ENCODE results near the gene SLC9B1.

The SLC9B1 gene

DNA sequence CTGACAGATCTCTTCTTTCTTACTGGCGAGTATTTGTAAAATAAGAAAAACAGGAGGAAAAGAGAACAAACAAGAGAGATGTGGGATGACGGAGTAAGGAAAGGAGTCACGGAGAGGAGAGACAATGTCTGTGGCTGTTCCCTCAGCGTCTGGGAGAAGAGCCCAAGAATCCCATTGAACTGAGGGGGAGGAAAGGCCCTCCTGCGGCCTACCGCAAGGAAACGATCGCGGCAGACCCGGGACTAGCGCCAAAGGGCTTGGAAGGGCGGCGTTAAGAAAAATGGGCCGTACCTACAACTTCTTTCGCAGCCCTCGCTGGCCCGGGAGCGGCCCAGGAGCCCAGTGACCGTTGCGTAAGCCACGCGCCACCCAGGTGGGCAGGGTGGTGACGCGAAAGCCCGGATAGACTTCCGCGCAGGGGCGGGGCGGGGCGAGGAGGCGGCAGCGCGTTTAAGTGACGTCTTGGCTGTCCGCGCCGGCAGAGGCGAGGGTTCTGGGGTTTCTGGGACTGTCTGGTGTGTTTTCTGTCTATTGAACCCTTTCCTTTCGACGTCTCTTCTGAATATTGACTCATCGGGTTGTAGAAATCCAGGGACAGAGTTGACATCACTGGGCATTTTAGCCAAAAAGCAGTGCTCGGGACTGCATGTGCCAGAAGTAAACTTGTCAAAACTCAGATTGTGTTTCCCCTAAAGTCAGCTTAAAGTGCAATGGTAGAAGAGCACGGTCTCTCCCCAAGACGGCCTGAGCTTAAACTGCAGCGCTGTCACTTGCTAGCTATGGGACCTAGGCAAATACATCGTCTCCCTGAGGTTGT is at the start of gene SLC9B1:
SLC9B1 (minus strand) TSS at position 398 of the 817 bp plus-strand sequence. CDS start 27,994 bp downstream, outside the sequence.
- peak; percentile 94 for DNase-seq (ENCODE audit: low read depth)

GRCh38 chr4:103067841-103068547 is 48.5 kb upstream of the SLC9B1 start:
- DNase-seq (ENCODE audit: low read depth): no peak

GRCh38 chr4:103060453-103061148 is 41.1 kb upstream of the SLC9B1 start:
- DNase-seq (ENCODE audit: low read depth): no peak

GRCh38 chr4:103054030-103054429 is 34.5 kb upstream of the SLC9B1 start:
- DNase-seq (ENCODE audit: low read depth): no peak

- DNase-seq (ENCODE audit: low read depth): no peak
Measured at GRCh38 chr4:103052779-103053178, 33.3 kb upstream of the SLC9B1 start.

DNA sequence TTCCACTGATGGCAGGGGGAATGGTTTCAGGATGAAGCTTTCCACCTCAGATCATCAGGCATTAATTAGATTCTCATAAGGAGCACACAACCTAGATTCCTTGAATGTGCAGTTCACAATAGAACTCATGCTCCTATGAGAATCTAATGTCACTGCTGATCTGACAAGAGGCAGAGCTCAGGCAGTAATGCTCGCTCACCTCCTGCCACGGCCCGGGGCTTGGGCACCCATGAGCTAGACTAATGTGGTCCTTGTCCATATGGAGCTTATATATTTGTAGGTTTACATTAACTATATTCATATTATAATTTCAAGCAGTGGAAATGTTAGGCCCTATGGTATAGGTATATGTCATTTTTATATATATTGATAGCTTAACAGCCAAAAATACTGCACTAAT is 32.6 kb upstream of the SLC9B1 start:
- DNase-seq (ENCODE audit: low read depth): no peak

- no peak for DNase-seq (ENCODE audit: low read depth)
Measured at GRCh38 chr4:103050736-103051436, 31.4 kb upstream of the SLC9B1 start.

GRCh38 chr4:103046416-103047290 is 27.1 kb upstream of the SLC9B1 start:
- DNase-seq (ENCODE audit: low read depth): no peak

DNA sequence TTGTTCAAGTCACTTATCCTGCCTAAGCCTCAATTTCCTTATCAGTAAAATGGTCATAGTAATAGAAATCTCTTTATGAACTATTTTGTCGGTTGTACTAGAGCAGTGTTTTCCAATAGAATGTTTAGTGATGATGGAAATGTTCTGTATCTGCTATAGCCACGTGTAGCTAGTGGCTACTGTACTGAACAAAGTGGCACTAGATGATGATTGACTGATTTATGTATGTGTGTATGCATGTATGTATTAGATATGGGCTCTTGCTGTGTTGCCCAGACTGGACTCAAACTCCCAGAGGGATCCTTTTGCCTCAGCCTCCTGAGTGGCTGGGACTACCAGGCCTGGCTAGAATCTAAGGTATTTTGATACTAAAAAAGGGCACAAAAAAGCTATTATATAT is 24.7 kb upstream of the SLC9B1 start:
- DNase-seq (ENCODE audit: low read depth): no peak

DNA sequence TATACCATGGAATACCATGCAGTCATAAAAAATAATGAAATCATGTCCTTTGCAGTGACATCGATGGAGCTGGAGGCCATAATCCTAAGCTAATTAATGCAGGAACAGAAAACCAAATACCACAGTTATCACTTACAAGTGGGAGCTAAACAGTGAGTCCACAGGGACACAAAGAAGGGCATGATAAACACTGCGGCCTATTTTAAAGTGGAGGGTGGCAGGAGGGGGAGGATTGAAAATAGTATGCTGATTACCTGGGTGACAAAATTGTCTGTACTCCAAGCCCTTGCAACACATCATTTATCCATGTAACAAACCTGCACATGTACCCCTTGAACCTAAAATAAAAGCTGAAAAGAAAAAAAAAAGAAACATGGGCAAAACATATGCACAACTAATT is 16.7 kb upstream of the SLC9B1 start:
- no peak for DNase-seq (ENCODE audit: low read depth)

DNA sequence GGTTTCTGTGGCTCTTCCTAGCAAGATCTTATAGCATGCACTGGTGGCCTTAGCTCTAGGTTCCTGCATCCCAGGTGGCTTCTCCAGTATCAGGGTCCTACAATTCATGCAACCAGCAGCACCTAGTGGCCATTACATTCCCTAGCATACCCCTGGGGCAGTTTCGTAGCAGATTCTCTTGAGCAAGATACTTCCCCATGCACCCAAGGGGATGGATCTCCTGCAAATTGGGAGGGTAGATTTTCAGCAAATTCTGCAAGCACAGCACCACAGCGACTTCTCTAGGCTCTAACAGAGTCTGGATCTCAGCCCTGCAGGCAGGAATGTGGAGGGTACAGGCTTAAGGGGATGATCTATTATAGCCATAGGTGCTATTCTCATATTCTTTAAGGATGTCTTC is 13.1 kb upstream of the SLC9B1 start:
- no peak for DNase-seq (ENCODE audit: low read depth)

DNA sequence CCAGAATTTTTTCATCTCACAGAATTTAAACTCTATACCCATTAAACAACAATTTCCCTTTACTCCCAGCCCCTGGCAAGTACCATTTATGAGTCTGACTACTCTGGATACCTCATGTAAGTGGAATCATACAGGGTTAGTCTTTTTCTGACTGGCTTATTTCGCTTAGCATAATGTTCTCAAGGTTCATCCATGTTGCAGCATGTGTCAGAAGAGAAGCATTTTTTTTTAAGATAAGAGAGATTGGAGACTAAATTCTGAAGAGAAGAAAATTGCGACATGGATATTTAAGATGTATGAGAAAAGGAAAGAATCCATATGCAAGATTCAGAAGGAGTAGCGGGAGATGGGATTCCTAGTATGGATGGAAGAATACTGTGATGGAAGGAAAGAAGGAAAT is 11.3 kb upstream of the SLC9B1 start:
- no peak for DNase-seq (ENCODE audit: low read depth)

DNA sequence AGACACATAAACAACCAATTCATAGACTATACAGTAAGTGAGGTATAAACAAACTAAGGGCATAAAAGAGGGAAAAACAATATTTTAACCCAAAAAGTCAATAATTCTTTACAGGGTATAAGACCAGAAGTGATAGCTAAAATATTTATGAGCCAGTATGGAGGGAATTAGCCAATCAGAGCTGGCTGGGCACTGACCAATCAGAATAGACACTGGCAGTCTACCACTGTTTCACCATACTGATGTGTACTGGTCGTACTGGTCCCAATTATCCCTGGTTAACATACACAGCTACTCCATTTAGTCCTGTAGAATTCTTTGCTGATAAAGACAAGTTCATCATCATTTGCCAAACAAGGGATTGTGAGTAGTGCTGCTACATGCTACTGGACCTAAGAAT is 9.8 kb upstream of the SLC9B1 start:
- DNase-seq (ENCODE audit: low read depth): no peak

DNA sequence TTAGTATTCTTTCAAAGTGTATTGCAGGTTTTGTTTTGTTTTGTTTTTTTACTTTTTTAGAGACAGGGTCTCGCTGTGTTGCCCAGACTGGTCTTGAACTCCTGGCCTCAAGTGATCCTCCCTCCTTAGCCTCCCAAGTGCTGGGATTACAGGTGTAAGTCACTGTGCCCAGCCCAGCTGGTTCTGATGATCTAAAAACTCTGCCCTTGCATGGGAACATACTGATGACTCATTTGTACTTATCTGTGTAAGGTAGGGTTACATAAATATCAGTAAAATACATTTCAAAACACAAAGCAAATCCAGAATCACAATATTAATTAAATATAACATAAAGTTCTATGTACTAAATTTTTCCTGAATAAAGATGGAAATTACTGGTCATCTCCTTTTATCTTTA is 7.4 kb upstream of the SLC9B1 start:
- no peak for DNase-seq (ENCODE audit: low read depth)

DNA sequence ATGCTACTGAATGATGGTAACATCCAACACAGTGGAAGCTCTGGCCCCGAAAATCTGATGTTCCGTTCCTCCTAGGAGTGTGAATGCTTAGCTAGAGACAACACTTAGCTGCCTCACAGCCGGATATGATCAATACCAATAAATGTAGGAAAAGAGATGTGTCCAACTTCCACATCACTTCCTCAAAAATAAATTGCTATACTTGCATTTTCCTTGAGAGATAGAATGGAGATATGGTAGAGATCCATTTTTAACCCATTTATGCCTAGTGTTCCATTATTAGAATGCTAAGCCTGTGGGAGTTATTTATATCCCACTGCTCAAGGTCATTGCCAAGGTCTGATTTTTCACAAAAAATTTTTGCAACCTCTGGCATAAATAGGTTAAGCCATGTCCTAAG is 5.5 kb upstream of the SLC9B1 start:
- DNase-seq (ENCODE audit: low read depth): no peak

DNA sequence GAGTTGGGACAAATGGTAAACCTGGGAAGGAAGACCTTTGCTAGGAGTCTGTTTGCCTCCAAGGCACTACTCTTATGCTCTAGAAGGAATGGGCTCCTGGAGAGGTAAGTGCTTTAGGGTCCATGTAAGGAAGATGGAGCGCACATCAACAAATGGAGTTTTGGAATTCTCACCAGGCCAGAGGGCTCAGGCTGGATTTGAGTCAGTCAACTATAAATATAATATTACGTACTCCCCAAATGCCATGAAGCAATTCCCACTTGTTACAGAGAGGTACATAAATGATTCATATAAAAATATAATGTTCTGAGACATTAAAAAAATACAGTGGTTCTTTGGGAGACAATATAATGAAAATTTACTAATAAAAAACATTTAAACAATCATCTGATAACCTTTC is 1.6 kb upstream of the SLC9B1 start:
- DNase-seq (ENCODE audit: low read depth): no peak

GRCh38 chr4:103018391-103019307 is 856 bp downstream of the SLC9B1 start:
- no peak for DNase-seq (ENCODE audit: low read depth)

DNA sequence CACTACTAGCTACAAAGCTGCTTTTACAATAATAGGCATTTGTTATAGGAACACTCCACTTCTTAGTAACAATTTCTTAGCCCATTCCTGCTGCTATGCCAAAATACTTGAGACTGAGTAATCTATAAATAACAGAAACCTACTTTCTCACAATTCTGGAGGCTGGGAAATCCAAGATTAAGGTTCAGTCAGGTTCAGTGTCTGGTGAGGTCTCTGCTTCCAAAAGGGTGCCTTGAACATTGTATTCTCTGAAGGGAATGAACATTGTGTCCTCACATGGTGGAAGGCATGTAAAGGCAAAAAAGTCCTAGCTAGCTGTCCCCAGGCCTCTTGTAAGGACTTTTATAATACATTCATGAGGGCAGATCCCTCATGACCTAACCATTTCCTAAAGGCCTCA is 7.0 kb downstream of the SLC9B1 start:
- no peak for DNase-seq (ENCODE audit: low read depth)

DNA sequence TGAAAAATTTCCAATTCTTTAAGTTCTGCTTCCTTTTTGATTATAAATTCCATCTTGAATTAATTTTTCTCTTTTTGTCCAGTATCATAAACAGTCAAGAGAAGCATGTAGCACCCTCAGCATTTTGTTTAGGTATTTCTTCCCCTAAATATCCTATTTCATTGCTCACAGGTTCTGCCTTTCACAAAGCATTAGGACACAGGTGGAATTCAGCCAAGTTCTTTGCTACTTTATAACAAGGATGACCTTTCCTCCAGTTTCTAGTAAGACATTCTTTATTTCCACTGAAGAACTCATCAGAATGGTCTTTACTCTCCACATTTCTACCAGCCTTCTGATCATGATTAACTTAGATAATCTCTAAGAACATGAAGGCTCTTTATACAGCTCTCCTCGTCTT is 7.4 kb downstream of the SLC9B1 start:
- no peak for DNase-seq (ENCODE audit: low read depth)

DNA sequence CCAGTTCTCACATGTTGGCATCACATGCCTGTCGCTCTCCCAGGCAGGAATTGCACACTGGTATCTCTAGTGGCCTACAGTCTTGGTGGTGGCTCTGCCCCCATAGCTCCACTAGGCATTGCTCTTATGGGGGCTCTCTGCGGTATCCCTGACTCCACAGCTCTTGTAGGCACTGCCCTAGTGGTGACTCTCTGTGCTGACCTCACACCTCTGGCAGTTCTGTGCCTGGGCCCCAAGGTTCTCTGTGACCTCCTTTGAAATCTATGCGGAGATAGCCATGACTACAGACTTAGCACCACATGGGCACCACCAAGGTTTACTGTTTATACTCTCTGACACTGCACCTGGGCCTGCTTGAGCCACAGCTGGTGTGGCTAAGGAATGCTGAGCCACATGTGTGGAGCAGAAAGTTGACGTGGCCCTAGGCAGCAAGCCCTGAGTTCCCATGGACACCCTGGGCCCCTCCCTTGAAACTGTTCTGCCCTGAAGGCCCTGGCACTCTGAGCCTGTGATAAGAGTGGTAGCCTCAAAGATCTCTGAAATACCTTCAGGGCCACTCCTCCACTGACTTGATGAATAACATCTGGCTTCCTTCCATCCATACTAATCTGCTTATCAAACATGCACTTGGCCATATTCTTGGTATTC is 8.0 kb downstream of the SLC9B1 start:
- no peak for DNase-seq (ENCODE audit: low read depth)

Data from activated T-cell treated with anti-CD3 and anti-CD28 coated beads for 48 hours (primary cell).